ENCODE measurements around the gene UNC5B. TPM values are rescaled to one million over a fixed set of nuclear protein-coding genes. Genes with fewer than 3 reads are reported as not detected.

UNC5B gene
- total RNA-seq, 4 donors from 2014 or later = 3.3 to 7.0 (median 5.9) TPM

- no peaks in the 10 kb centered on the region for H3K36me3 ChIP-seq
- 87 to 89% methylated on average over 4 to 7 of the region's 7 CpGs for WGBS, 2 donors
- no peak for DNase-seq (ENCODE audit: low spot score in 2 of 2)
- no peaks in the 10 kb centered on the region for H3K9me3 ChIP-seq
- no peaks in the 10 kb centered on the region for H3K27me3 ChIP-seq
- H3K4me3 ChIP-seq = no peak overlapping the region
- peaks cover 0 to 44% (median 2%) of the 10 kb centered on the region in 4 donors for H3K4me1 ChIP-seq
- TF ChIP-seq, protein P1, sequence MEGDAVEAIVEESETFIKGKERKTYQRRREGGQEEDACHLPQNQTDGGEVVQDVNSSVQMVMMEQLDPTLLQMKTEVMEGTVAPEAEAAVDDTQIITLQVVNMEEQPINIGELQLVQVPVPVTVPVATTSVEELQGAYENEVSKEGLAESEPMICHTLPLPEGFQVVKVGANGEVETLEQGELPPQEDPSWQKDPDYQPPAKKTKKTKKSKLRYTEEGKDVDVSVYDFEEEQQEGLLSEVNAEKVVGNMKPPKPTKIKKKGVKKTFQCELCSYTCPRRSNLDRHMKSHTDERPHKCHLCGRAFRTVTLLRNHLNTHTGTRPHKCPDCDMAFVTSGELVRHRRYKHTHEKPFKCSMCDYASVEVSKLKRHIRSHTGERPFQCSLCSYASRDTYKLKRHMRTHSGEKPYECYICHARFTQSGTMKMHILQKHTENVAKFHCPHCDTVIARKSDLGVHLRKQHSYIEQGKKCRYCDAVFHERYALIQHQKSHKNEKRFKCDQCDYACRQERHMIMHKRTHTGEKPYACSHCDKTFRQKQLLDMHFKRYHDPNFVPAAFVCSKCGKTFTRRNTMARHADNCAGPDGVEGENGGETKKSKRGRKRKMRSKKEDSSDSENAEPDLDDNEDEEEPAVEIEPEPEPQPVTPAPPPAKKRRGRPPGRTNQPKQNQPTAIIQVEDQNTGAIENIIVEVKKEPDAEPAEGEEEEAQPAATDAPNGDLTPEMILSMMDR (IDR thresholded peaks at IDR 0.05) = no peak
- TF ChIP-seq EP300 (IDR thresholded peaks at IDR 0.05) = no peak
- TF ChIP-seq POLR2A (IDR thresholded peaks at IDR 0.05) = no peak
- H3K27ac ChIP-seq = no peak overlapping the region
These were observed 23.4 kb downstream of the UNC5B start for GRCh38 chr10:71235808-71236207.

DNA sequence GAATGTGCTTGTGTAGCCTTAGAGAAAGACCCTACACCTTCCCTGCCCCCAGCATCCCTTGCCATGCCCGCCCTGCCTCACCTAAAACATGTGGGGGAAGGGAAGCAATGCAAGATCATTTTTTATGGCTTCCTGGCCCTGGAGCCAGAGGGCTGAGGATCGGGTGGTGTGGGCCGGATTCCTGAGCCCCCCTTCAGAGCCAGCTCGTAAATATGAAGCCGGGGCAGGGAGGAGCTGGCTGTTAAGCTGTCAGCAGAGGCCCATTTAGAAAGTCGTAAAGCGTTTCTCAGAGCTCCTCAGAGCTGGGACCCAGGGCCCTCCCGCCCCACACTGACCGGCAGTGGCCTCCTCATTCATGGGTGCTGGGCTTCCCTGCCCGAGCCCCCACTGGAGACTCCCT, 23.9 kb downstream of the UNC5B start:
- Histone ChIP-seq H3K27ac (no peak overlapping the region), H3K27me3 (no peaks in the 10 kb centered on the region), H3K4me1 (peaks cover 0 to 49% (median 2%) of the 10 kb centered on the region in 4 donors), H3K4me3 (no peak overlapping the region), H3K9me3 (no peaks in the 10 kb centered on the region), H3K36me3 (no peaks in the 10 kb centered on the region)
- TF ChIP-seq POLR2A (IDR thresholded peaks at IDR 0.05) (no peak), EP300 (IDR thresholded peaks at IDR 0.05) (no peak)
- TF ChIP-seq, protein P1 (IDR thresholded peaks at IDR 0.05) = no peak
- DNase-seq (ENCODE audit: low spot score in 2 of 2) = no peak
- WGBS, 2 donors = 77 to 80% methylated on average over 7 to 10 of the region's 10 CpGs

DNA sequence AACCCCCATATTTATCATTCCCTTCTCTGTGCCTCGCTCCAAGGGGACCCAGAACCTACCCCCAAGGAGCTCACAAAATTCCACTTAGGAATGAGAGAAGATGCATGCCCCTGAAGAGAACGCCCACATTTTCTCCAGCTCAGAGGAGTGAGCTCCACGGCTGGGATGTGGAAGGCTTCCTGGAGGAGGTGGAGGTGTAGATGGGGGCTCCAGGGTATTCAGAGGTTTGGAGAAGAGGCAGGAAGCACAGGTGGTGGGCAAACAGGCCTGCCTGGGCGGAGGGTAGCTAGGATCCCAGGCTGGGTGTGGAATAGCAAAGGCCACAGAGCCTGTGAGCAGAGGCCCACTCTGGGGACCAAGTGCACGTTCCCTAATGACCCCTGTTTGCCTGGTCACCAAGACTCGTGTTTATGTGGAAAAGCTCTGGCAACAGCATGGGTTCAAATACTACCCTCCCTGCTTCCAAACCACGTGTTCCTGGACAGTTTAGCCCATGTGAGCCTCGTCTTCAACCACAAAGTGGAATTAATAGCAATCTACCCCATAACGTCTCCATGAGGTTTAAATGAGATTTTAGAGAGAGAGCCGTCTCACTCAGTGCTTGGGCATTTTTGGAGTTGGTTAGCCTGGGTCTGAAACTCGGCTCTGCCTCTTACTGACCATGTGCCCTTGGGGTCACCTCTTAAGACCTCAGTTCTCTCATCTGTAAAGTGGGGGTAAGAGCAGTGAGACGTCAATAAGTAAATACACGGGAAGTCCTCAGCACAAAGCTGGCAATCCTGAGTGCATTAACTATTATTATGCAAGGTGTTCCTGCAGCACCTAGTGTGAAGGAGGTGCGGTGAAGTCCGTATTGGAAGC, 24.7 kb downstream of the UNC5B start:
- Histone ChIP-seq H3K4me3 (no peak overlapping the region), H3K27me3 (no peaks in the 10 kb centered on the region), H3K4me1 (peaks cover 0 to 56% (median 2%) of the 10 kb centered on the region in 4 donors), H3K27ac (no peak overlapping the region), H3K9me3 (no peaks in the 10 kb centered on the region), H3K36me3 (no peaks in the 10 kb centered on the region)
- WGBS, 2 donors = 78 to 81% methylated on average over 15 of the region's 15 CpGs
- TF ChIP-seq POLR2A (IDR thresholded peaks at IDR 0.05) = no peak
- TF ChIP-seq EP300 (IDR thresholded peaks at IDR 0.05) = no peak
- TF ChIP-seq, protein P1 (IDR thresholded peaks at IDR 0.05) = no peak
- DNase-seq (ENCODE audit: low spot score in 2 of 2) = no peak

DNA sequence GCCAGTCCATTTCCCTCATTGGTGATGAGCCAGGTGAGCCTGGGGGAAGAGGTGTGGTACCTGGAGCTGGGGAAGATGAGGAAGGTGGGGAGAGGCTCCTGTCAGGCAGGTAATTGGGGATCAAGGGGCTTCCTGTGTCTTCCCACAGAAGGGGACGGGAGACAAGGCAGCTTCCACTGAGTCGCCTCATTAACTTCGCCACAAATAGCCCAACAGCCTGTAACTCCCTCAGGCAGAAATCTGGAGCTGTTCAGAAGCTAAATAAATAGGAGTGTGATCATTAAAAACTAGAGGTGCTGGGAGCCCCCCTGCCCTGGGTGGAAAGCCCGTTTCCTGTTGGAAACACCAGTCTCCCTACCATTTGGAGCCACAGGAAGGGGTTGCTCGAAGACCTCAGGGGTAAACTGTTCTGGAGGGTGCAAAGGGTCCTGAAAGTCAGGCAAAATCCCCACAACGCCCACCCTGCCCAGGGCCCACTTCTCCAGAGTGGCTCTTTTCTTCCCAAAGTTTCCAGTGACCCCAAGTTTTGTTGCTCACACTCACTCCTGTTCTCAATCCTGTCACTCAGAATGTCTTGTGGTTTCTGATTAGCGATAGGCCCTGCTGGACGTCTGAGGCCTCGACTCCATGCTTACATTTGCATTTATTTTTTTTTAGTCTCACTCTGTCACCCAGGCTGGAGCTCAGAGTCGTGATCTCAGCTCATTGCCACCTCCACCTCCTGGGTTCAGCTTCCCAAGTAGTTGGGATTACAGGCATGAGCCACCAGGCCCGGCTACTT, 25.7 kb downstream of the UNC5B start:
- Histone ChIP-seq H3K4me3 (no peak overlapping the region), H3K36me3 (no peaks in the 10 kb centered on the region), H3K9me3 (no peaks in the 10 kb centered on the region), H3K27ac (no peak overlapping the region), H3K4me1 (peaks cover 0 to 59% (median 2%) of the 10 kb centered on the region in 4 donors), H3K27me3 (no peaks in the 10 kb centered on the region)
- 78 to 82% methylated on average over 11 of the region's 11 CpGs for WGBS, 2 donors
- no peak for TF ChIP-seq EP300 (IDR thresholded peaks at IDR 0.05)
- TF ChIP-seq POLR2A (IDR thresholded peaks at IDR 0.05) = no peak
- TF ChIP-seq, protein P1 (IDR thresholded peaks at IDR 0.05) = no peak
- no peak for DNase-seq (ENCODE audit: low spot score in 2 of 2)

- no peaks in the 10 kb centered on the region for H3K36me3 ChIP-seq
- TF ChIP-seq POLR2A (IDR thresholded peaks at IDR 0.05) (no peak), EP300 (IDR thresholded peaks at IDR 0.05) (no peak)
- TF ChIP-seq, protein P1 (IDR thresholded peaks at IDR 0.05) = no peak
- H3K27me3 ChIP-seq = no peaks in the 10 kb centered on the region
- peaks cover 0 to 62% (median 5%) of the 10 kb centered on the region in 4 donors for H3K4me1 ChIP-seq
- no peak for DNase-seq (ENCODE audit: low spot score in 2 of 2)
- H3K9me3 ChIP-seq = no peaks in the 10 kb centered on the region
- 84 to 88% methylated on average over 4 of the region's 4 CpGs for WGBS, 2 donors
- no peak overlapping the region for H3K27ac ChIP-seq
- no peak overlapping the region for H3K4me3 ChIP-seq
These were observed 26.3 kb downstream of the UNC5B start for GRCh38 chr10:71238626-71239025.

All from tibial nerve (tissue), 4 donors.